Pancreas (tissue), 10 donors: ENCODE results near the gene CAPN5. TPM values are rescaled to one million over a fixed set of nuclear protein-coding genes. Genes with fewer than 3 reads are reported as not detected.
A peak's percentile ranks its signal among the peaks of the same experiment; 100 is the strongest.

Experiments
- ATAC-seq, 4 donors: fragments of 200-7000 bp; cut with Tn5 transposase; one replicate each; pipeline versions ENCODE4 v1.8.0 to v1.9.1; 2020; ENCODE audit warnings: mild to moderate bottlenecking in 4 of 4, moderate library complexity in 4 of 4
- DNase-seq, 6 donors: peaks; one replicate each; pipeline ENCODE4 v3.0.0-alpha.2; 2020
- FAIRE-seq: peaks from 2 replicates; lab custom pipeline; 2012; peaks lifted over from hg19 to GRCh38; lab: Jason Lieb, UNC
- H3K27ac ChIP-seq, 4 donors: fragments of 200-600 bp; sonication (generic); 1 replicate in 3 of 4; 2 replicates in 1 of 4; pipeline versions ENCODE4 v1.5.0 to v1.8.0; 2020
- H3K27me3 ChIP-seq, 4 donors: fragments of 200-600 bp; one replicate each; pipeline ENCODE4 v1.8.0; 2021
- H3K36me3 ChIP-seq, 3 donors: fragments of 200-600 bp; sonication (generic) in 1 of 3; one replicate each; pipeline versions ENCODE4 v1.5.0 to v1.8.0; 2020 to 2021
- H3K4me1 ChIP-seq, 3 donors: fragments of 200-600 bp; one replicate each; pipeline ENCODE4 v1.8.0; 2021
- H3K4me3 ChIP-seq, 4 donors: fragments of 200-600 bp; sonication (generic) in 2 of 4; one replicate each; pipeline versions ENCODE4 v1.5.0 to v1.8.0; 2020 to 2021
- H3K9me3 ChIP-seq, 4 donors: fragments of 200-600 bp; one replicate each; pipeline ENCODE4 v1.8.0; 2021
- WGBS, 2 donors: extraction: QIAGEN DNeasy Blood & Tissue Kit; methylation state at CpG; one replicate each; pipeline ENCODE4 v1.1.7; 2013; 5-methylcytosine and 5-hydroxymethylcytosine counted together
- intact Hi-C, 3 donors: fragments of 100-400 bp; cut with DNase I; formaldehyde crosslinking; loops; one replicate each; pipeline versions ENCODE4 v1.11.1 to v1.14.2; 2022
- polyA plus RNA-seq, 2 donors: library from polyadenylated mRNA; stranded (reverse); fragments of 200-250 nt; gene quantifications; one replicate each; pipeline ENCODE4 v1.2.3, GENCODE V29; 2013
- total RNA-seq, 6 donors: library from RNA; stranded (reverse); fragmentation: NEBNext Ultra II Directional in 4 of 6; extraction: Animal tissue kit (Norgen Biotek cat#: 25700) in 4 of 6; gene quantifications; one replicate each; pipeline versions ENCODE4 v1.2.1 to v1.2.4, GENCODE V29; 2021 to 2023
- TF ChIP-seq, protein P1 (sequence below), 4 donors: fragments of 200-600 bp; sonication (generic) in 3 of 4; IDR thresholded peaks; one replicate each; pipeline versions ENCODE4 v1.5.0 to v1.8.0; 2021; ENCODE audit warnings: antibody characterized with exemption in 4 of 4
- donor health status: healthy with polysubstance abuse.
- donor health status: DM: no; HTN: no; CAD: no; lungs with moderate emphysema.
- donor health status: DM: no; HTN: no; CAD: no.
- donor health status: control.
- donor health status: control.
- donor health status: Bipolar disorder and iron deficiency.
- donor health status: DM: yes; HTN: yes; CAD: no.
- donor health status: DM: no; HTN: no; CAD: no.
- donor health status: DM: no; HTN: no; CAD: no.
- donor health status: DM: yes; HTN: yes; CAD: no.

CAPN5 gene
- total and polyA plus RNA-seq, 8 donors = 3.3 to 11.0 (median 6.1) TPM

- DNase-seq (peak in 2 of 6 donors; percentile 9 to 39), FAIRE-seq (no peak), ATAC-seq (no peak)
- intact Hi-C loops = loop anchor here in 1 of 3 donors (5.0 to 10.0 kb wide), 2 partner anchors 58 to 430 kb away; no protein-coding TSS in a partner anchor
- Histone ChIP-seq H3K4me3 (no peak overlapping the region), H3K4me1 (peaks cover 0 to 8% (median 5%) of the 10 kb centered on the region in 3 donors), H3K9me3 (no peaks in the 10 kb centered on the region), H3K27me3 (no peaks in the 10 kb centered on the region), H3K27ac (no peak overlapping the region), H3K36me3 (peaks cover 0 to 12% (median 0%) of the 10 kb centered on the region in 3 donors)
- TF ChIP-seq, protein P1, sequence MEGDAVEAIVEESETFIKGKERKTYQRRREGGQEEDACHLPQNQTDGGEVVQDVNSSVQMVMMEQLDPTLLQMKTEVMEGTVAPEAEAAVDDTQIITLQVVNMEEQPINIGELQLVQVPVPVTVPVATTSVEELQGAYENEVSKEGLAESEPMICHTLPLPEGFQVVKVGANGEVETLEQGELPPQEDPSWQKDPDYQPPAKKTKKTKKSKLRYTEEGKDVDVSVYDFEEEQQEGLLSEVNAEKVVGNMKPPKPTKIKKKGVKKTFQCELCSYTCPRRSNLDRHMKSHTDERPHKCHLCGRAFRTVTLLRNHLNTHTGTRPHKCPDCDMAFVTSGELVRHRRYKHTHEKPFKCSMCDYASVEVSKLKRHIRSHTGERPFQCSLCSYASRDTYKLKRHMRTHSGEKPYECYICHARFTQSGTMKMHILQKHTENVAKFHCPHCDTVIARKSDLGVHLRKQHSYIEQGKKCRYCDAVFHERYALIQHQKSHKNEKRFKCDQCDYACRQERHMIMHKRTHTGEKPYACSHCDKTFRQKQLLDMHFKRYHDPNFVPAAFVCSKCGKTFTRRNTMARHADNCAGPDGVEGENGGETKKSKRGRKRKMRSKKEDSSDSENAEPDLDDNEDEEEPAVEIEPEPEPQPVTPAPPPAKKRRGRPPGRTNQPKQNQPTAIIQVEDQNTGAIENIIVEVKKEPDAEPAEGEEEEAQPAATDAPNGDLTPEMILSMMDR (IDR thresholded peaks at IDR 0.05) = no peak
- 90 to 94% methylated on average over 6 of the region's 6 CpGs for WGBS, 2 donors
Observed at GRCh38 chr11:77124488-77124887, 57.7 kb downstream of the CAPN5 start.

DNA sequence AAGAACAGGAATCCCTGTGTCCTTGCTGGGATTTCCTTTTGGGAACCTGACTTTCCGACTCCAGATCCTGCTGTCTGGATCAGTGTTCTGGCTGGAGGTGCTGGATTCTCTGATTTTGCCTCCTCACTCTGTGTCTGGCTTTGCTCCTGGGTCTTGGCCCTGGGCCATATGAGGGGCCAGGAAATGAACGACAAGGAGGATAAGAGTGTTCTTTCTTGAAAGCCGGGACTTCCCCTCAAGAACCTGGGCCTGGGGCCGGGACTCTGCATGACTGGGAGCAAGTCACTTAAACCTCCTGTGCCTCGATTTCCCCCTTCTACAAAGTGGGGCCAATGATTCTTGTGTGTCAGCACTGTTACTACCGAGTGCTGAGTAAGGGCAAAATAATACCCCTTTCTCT lies 58.4 kb downstream of the CAPN5 start:
- 71 to 78% methylated on average over 6 of the region's 6 CpGs for WGBS, 2 donors
- Histone ChIP-seq H3K9me3 (no peaks in the 10 kb centered on the region), H3K27ac (no peak overlapping the region), H3K4me1 (peaks cover 0 to 8% (median 5%) of the 10 kb centered on the region in 3 donors), H3K36me3 (peaks cover 0 to 11% (median 0%) of the 10 kb centered on the region in 3 donors), H3K4me3 (no peak overlapping the region), H3K27me3 (no peaks in the 10 kb centered on the region)
- TF ChIP-seq, protein P1 (IDR thresholded peaks at IDR 0.05) = no peak
- no peak for FAIRE-seq
- peak in 2 of 6 donors; percentile 18 to 39 for DNase-seq
- intact Hi-C loops = loop anchor here in 1 of 3 donors (10.0 kb wide), 1 partner anchor 430 kb away; no protein-coding TSS in a partner anchor
- no peak for ATAC-seq

- DNase-seq = peak in 2 of 6 donors; percentile 13 to 59
- peaks cover 0 to 8% (median 5%) of the 10 kb centered on the region in 3 donors for H3K4me1 ChIP-seq
- WGBS, 2 donors = 87 to 88% methylated on average over 4 of the region's 4 CpGs
- ATAC-seq = no peak
- no peak overlapping the region for H3K4me3 ChIP-seq
- TF ChIP-seq, protein P1 (IDR thresholded peaks at IDR 0.05) = no peak
- peaks cover 0 to 6% (median 0%) of the 10 kb centered on the region in 3 donors for H3K36me3 ChIP-seq
- FAIRE-seq = no peak
- no peaks in the 10 kb centered on the region for H3K9me3 ChIP-seq
- H3K27me3 ChIP-seq = no peaks in the 10 kb centered on the region
- intact Hi-C loops = loop anchor here in 1 of 3 donors (10.0 kb wide), 1 partner anchor 429 kb away; no protein-coding TSS in a partner anchor
- H3K27ac ChIP-seq = no peak overlapping the region
Observed at GRCh38 chr11:77125695-77126094, 58.9 kb downstream of the CAPN5 start.

DNA sequence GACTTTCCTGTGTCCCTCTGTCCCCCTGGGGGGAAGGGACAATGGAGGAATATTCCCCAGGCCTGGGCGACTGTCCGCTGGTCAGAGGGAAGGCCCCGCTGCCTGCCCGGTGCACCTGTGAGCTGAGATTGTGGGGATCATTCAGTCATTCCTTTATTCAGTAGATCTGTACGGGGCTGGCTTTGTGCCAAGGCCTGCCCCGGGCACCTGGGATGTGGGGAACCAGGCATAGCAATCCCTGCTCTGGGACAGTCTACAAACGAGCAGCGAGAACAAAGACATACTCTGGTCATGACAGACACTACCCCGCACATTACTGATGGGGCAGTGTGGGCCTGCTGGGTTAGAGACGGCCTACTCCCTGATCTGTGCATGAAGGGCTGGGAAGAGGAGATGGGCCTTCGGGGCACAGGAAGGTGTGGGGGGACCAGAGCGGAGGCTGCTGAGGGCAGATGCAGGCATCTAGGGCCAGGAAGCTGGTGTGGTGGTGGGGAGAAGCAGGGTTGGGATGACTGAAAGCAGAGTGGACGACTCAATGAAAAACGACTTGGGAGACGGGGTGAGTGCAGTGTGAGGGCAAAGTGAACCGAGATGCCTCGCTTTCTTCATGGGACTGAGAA lies 59.5 kb downstream of the CAPN5 start:
- H3K27ac ChIP-seq = no peak overlapping the region
- peaks cover 0 to 8% (median 5%) of the 10 kb centered on the region in 3 donors for H3K4me1 ChIP-seq
- intact Hi-C loops = loop anchor here in 1 of 3 donors (10.0 kb wide), 1 partner anchor 429 kb away; no protein-coding TSS in a partner anchor
- 68 to 72% methylated on average over 17 of the region's 17 CpGs for WGBS, 2 donors
- no peak overlapping the region for H3K4me3 ChIP-seq
- FAIRE-seq = no peak
- no peaks in the 10 kb centered on the region for H3K9me3 ChIP-seq
- no peaks in the 10 kb centered on the region for H3K36me3 ChIP-seq
- peak in 2 of 6 donors; percentile 42 to 67 for DNase-seq
- ATAC-seq = no peak
- H3K27me3 ChIP-seq = no peaks in the 10 kb centered on the region
- TF ChIP-seq, protein P1 (IDR thresholded peaks at IDR 0.05) = no peak
